HG02571 (cell line): ENCODE results near the gene NLGN4Y.

ENCODE experiments used
- ATAC-seq: cut with Tn5 transposase; IDR thresholded peaks from one replicate; pipeline ENCODE4 v1.9.1; 2021; ENCODE audit warnings: mild to moderate bottlenecking, moderate library complexity; ENCODE audit not compliant: unreplicated experiment

The NLGN4Y gene

DNA sequence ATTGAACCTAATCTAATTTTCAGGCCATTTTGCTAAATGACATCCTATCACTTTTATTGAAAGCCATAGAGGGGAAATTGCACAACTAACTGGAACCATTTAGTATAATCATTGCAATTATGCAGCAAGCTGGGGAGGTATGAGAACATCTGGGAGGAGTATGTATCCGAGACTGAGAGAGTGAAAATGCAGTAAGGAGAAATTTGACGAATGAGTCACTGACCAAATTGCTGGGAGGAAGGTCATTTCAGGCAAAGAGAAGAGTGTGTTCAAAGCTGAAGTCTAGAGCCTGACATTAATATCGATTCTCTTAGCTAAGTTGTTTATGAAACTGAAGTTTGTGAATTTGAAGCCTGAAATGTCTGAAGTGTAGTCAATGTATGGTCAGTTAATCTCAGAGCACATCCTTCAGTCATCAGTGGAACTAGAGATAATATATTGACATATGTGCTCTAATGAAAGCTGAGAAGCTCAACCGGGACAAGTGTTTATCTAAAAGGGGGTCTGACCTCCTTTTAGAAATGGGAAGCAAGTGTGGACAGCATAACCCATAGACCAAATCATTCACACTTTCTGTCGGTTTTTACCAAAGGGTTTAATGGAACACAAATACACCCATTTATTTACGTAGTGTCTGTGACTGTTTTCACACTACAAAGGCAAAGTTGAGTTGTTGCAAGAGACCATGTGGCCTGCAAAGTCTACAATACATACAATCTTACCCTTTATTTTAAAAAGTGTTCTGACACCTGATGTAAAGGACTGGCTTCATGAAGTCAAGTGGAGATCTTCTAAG is 120.0 kb downstream of the NLGN4Y start:
- no peak for ATAC-seq

DNA sequence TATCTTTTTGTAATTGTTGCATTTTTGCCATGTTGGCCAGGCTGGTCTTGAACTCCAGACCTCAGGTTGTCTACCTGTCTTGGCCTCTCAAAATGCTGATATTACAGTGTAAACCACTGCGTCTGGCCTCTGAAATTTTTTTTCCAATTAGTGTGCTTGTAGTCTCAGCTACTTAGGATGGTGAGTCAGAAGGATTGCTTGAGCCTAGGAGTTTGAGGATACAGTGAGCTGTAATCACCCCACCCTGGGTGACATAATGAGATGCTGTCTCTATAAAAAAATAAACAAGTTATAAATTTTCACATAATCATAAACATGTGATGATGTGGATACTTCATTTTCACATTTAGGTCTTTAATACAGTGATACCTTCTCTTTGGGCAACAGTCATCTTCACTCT is 154.9 kb downstream of the NLGN4Y start:
- ATAC-seq, result no peak

GRCh38 chrY:14694543-14694942 is 170.2 kb downstream of the NLGN4Y start:
- no peak for ATAC-seq

DNA sequence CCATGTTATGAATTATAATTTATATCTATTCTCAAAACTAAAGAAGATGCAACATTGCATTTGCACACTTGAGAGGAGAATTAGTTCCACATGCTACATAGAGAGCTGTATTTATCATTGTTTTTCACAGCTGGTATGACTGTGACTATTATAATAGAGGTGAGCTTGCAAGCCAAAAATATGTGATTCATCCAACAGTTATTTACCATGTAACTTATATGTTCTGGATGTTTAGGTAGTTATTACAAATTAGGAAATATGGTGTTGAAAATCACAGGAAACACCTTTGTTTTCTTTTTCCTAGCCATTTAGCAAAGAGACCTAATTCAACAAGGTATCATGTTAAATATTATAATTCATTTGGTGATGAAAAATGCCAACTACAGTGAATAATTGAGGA is 183.8 kb downstream of the NLGN4Y start:
- no peak for ATAC-seq

DNA sequence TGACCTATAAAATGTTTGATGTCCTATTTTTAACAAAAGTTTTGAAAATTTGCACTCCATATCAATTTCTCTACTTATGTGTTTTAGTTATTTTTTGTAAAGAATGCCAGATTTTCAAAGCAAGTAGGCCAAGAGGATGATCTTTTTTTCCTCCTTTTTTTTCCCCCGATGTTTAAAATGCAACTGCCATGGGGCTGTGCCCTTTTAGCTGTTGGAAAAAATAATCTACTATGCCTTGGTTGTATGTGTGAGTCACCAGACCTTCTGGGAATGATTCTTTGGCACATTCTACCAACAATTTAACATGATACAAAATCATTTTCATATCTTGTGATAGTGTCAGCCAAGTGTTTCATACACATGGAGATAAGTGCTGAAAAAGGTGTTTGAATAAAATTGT is 217.3 kb downstream of the NLGN4Y start:
- ATAC-seq, result no peak

GRCh38 chrY:14748329-14748728 is 224.0 kb downstream of the NLGN4Y start:
- no peak for ATAC-seq

GRCh38 chrY:14755571-14755970 is 231.2 kb downstream of the NLGN4Y start:
- no peak for ATAC-seq

DNA sequence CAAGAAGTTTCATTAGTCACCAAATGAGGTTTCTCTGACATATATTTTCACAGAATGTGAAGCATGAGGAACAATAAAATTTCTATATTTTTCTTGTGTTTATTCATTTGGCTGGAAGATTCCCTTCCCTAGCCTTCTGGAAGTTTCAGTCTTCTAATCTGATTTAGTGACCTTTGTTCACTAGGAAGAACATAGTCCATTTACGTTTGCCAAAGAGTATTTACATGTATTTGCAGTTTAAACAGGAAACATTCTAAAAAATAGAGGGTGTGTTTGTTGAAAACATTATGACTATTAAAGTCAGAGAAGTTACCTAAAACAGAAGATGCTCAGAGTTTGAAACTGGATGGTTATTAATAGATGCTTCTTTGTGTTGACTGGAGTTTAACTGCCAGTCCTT is 238.6 kb downstream of the NLGN4Y start:
- ATAC-seq, result no peak

- ATAC-seq, result no peak
Measured at GRCh38 chrY:14763600-14763999, 239.3 kb downstream of the NLGN4Y start.

GRCh38 chrY:14778208-14778607 is 253.9 kb downstream of the NLGN4Y start:
- ATAC-seq, result no peak

DNA sequence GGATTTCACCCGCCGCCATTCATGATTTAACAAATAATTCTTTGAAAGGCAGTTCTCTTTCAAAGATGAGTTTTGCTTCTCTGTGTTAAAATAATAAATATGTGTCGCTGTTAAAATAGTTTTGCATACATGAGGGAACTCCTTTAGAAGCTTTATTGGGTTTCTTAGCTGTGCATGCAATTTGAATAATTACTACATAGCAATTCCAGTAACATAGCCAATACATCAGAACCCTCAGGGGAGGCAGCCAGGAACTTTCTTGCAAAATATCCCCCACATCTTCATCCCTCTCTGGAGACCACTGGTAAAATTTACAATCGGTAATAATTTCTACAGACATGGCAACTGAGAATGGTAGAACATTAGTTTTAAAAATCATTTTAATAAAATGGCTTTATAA is 268.8 kb downstream of the NLGN4Y start:
- no peak for ATAC-seq

DNA sequence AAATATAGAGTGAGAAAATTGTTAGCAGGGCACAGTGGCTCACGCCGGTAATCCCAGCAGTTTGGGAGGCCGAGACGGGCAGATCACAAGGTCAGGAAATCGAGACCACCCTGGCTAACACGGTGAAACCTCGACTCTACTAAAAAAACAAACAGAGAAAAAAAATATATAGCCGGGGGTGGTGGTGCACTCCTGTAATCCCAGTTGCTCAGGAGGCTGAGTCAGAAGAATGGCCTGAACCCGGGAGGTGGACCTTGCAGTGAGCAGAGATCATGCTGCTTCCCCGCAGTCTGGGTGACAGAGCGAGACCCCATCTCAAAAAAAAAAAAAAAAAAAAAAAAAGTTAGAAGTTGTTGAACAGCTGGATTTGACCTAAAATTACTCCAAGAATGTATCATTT is 269.3 kb downstream of the NLGN4Y start:
- no peak for ATAC-seq

- no peak for ATAC-seq
Measured at GRCh38 chrY:14798010-14798409, 273.7 kb downstream of the NLGN4Y start.

- ATAC-seq, result no peak
Measured at GRCh38 chrY:14801096-14801495, 276.8 kb downstream of the NLGN4Y start.

GRCh38 chrY:14802125-14802524 is 277.8 kb downstream of the NLGN4Y start:
- ATAC-seq, result no peak

DNA sequence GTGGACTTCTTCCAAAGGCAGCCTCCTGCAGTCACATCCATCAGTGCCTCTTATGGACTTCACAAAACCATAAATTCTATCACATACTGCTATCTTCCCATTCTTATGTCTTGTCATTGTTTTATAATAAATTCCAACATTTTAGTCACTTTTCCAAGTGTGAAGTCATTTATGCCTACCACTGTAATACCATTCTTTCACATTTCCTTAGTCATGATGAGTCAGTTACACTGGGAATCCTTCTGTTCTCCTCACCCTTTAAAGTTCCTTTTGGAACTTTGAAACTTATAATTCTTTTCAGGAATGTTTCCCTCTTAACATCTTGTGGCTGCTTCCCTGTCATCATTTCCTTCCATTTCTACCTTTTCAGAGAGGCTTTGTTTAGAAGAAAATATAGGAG is 279.7 kb downstream of the NLGN4Y start:
- no peak for ATAC-seq

DNA sequence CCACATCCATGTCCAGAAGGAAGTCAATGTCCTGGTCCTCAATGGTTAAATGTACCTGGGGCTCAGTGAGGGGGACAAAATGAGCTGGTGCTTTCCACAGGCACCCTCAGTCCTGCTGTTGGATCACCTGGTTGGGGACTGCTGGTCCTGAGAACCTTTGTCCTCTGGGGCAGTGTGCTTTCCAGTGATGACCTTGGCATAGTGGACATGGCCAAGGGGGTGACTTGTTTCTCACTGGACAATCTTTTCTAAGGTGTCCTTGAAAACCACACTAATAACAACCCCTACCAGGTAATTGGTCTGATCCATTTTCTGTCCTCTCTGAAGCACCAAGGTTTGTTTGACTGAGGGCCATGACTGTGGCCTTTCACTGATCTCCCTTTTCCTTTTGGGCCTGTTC is 294.1 kb downstream of the NLGN4Y start:
- ATAC-seq, result no peak

- ATAC-seq, result no peak
Measured at GRCh38 chrY:14822201-14822600, 297.9 kb downstream of the NLGN4Y start.

DNA sequence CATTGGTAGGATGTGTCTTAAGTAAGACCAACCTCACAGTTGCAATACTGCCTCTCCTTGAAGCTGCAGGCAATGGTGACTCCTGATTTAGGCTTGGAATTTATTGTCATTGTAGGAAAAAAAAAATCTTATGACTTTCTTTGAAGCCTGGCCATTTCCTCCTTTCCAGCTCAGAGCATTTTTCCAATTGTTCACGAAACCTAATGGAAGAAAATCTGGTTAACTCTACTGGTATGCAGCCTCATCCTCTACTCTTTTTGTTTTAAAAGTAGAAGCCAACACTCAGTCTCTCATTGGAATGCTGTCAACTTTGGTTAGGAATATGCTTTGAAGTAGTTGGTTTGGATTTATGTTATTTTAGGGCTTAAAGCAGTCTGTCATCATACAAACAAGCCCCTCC is 298.6 kb downstream of the NLGN4Y start:
- no peak for ATAC-seq

DNA sequence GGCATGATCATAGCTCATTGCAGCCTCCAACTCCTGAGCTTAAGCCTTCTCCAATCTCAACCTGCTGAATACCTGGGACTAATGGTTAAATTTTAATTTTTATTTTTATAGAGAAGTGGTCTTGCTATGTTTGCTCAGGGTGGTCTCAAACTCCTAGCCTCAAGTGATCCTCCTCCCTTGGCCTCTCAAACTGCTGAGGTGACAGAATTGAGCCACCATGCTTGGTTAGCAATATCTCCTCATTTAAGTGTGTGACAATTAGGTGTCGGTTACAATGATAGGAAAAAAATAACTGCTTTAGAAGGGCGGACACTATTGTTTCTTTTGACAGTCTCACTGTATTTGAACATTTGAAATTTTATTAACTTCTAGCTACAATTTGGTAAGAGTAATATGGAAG is 300.3 kb downstream of the NLGN4Y start:
- ATAC-seq, result no peak

GRCh38 chrY:14825728-14826127 is 301.4 kb downstream of the NLGN4Y start:
- ATAC-seq, result no peak

GRCh38 chrY:14828531-14828930 is 304.2 kb downstream of the NLGN4Y start:
- ATAC-seq, result no peak

- ATAC-seq, result no peak
Measured at GRCh38 chrY:14829366-14829885, 305.1 kb downstream of the NLGN4Y start.
